Stimulated activated CD8-positive, alpha-beta memory T cell treated with anti-CD3 and anti-CD28 coated beads, Interleukin-12 subunit alpha, Interleukin-12 subunit beta, amount 100 ng/mL, for 1 hour (primary cell): ENCODE results near the gene HDAC10.

ENCODE experiments used
- DNase-seq: peaks from one replicate; pipeline ENCODE4 v3.0.0-alpha.2; 2020; ENCODE audit warnings: low read depth

The HDAC10 gene

GRCh38 chr22:50200461-50201190 lies 50.4 kb downstream of the HDAC10 start, which contains the start of gene SELENOO:
Gene SELENOO, plus strand, starts transcription at chr22:50201011. Its CDS starts 26 bp downstream, at chr22:50201037.
- peak; percentile 82 for DNase-seq

GRCh38 chr22:50199829-50200460 lies 51.1 kb downstream of the HDAC10 start:
- DNase-seq, result no peak

GRCh38 chr22:50199251-50199721 lies 51.8 kb downstream of the HDAC10 start:
- DNase-seq, result no peak

- DNase-seq, result no peak
These were observed 52.4 kb downstream of the HDAC10 start for GRCh38 chr22:50198624-50199017.

GRCh38 chr22:50197856-50198623 lies 53.0 kb downstream of the HDAC10 start:
- DNase-seq, result no peak

GRCh38 chr22:50197000-50197800 lies 53.9 kb downstream of the HDAC10 start:
- no peak for DNase-seq

- DNase-seq, result no peak
These were observed 54.8 kb downstream of the HDAC10 start for GRCh38 chr22:50196256-50196655.
